HG02610 (cell line): ENCODE measurements around the gene ITPK1.
"Not testable (repeated sequence)": the region's sequence is repeated elsewhere in the genome, so short reads cannot be mapped to it uniquely, and the experiment has no call there.

Experiments used
- ATAC-seq: cut with Tn5 transposase; IDR thresholded peaks from one replicate; pipeline ENCODE4 v1.9.1; 2021; ENCODE audit warnings: mild to moderate bottlenecking, moderate library complexity; ENCODE audit not compliant: unreplicated experiment

ITPK1 gene

DNA sequence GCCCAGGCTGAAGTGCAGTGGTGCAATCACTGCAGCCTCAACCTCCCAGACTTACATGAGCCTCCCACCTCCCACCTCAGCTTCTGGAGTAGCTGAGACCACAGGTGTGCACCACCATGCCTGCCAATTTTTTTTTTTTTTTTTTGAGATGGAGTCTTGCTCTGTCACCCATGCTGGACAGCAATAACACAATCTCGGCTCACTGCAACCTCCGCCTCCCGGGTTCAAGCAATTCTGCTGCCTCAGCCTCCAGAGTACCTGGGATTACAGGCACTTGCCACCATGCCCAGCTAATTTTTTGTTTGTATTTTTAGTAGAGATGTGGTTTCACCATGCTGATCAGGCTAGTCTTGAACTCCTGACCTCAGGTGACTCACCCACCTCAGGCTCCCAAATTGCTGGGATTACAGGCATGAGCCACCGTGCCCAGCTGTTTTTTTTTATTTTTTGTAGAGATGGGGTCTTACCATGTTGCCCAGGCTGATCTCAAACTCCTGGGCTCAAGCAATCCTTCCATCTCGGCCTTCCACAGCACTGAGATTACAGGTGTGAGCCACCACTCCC lies 15.6 kb upstream of the ITPK1 start:
- not testable (repeated sequence) for ATAC-seq

DNA sequence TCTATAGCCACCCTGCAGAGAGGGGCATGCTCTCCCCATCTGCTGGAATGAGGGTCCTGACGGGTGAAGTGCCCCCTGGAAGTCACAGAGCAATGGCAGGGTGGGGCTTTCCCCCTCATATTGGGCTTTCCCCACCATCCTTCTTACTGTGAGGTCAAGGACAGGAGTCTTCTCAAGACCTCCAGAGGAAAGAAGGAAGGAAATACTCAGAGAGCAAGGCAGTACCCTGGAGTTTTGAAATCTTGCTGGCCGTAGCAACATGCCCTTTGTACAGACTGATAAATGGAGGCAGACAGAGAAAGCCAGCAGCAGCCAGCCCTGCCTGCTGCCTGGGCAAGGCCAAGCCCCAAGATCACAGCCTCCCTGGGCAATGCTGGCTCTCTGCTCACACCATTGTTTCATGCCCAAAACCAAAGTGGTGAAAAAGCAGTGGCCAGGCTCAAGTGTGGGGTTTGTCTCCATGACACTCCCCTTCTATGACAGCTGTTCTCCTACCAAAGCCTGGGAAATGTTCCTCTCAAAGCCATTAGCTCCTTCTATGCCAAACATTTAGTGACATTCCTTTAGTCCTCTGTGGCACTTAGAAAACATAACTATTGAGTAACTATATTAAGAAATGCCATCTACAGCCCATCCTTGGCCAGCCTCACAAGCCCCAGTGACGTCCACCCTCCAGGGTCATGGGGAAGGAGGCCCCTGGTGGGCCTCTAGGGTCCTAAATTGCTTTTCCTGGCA lies 13.2 kb upstream of the ITPK1 start:
- no peak for ATAC-seq

GRCh38 chr14:93126111-93126510 lies 10.4 kb upstream of the ITPK1 start:
- no peak for ATAC-seq

- no peak for ATAC-seq
Observed at GRCh38 chr14:93122826-93123225, 7.1 kb upstream of the ITPK1 start.

DNA sequence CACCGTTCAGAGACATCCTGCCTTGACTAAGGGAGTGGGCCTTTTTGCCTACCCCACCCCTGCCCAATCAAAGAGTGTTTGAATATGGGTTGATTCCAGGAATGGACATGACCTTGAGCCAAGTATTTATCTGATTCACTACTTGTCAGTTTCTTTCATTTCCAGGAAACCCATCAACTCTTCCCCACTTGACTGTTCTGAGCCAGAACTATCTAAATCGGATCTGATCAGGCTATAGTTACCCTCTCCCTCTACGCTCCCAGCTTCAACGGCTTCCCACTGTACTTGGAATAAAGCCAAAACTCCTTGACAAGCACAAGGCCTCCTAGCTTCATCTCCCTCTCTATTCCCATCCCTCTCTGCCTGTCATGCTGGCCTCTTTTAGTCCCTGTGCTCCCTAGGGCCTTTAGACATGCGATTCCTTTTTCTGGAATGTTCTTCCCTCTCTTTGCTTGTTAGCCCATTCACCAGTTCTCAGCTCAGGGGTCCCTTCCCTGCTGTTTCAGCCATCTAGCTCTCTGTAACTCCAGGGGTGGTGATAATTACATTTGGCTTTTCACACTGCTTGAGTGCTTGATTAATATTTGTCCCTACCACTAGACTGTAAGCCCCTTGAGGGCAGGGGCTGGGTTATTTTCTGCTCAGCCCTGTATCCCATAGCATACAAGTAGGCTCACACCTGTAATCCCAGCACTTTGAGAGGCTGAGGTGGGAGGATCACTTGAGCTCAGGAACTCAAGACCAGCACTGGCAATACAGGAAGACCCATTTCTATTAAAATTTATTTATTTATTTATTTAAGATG lies 5.5 kb upstream of the ITPK1 start:
- no peak for ATAC-seq

- ATAC-seq, result no peak
Observed at GRCh38 chr14:93120517-93120916, 4.8 kb upstream of the ITPK1 start.

DNA sequence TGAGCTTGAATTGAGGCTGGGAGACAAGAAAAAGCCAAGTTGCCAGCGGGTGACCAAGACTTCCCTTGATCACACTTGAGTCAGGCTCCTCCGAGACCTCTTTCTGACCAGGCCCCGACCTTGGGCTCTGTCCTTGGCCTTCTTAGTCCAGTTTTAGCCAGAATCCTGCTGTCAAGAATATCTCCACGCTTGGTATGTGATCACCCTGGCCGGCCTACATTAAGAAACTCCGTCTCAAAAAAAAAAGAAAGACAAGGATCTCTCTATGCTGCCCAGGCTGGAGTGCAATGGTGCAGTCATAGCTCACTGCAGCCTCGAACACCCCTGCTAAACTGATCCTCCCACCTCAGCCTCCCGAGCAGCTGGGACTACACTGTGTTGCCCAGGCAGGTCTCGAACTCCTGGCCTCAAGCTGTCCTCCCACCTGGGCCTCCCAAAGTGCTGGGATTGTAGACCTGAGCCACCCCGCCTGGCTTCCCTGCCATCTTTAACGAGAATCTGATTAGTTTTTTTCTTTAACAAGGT lies 1.0 kb upstream of the ITPK1 start:
- no peak for ATAC-seq

DNA sequence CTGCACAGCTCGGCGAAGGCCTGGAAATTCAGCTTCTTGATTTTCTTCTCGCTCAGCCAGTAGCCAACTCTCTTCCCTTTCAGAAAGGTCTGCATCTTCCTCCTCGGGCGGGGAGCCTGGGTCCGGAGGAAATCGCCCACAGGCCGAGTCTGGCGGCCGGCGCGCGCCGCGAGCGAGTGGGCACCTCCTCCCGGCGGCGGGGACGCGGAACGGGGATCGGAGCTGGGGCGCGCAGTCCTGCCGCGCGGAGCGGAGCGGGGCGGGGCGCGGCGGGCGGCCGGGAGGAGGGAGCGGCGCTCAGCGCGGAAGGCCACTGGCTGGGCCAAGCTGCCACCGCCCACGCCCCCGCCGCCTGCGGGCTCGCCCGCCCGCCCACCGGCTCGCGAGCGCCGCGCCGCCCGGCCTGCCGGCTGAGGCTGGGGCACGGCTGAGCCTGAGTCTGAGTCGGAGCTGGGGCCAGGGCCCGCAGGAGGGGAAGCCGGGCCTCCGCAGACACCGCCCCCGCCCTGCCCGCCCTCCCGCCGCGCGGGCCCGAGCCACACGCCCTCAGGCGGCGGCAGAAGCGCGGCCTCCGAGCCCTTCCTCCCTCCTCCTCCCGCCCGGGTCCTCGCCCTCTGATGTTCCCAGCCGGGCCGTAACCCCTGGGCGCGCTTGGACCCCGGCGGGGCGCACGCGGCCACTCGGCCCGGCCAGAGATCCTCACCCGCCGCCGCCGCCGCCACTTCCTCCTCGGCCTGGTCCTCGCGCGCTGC lies 480 bp downstream of the ITPK1 start:
- peak; percentile 85 for ATAC-seq

DNA sequence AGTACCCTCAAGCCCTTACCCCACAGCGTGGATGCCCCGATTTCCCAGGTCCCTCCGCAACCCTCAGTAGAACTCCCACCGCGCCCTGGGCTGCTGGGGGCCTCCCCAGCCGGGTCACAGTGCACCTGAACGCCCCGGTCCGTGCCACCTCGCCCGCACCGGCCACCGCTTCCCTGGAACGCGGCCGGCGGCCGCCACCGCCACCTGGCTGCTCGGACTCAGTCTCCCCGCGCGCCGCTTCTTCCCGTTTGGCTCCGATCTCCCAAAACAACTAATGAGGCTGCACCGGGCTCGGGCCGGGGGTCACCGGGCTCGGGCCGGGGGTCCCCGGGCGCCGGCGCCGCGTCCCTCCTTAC lies 1.0 kb downstream of the ITPK1 start:
- ATAC-seq, result no peak

- no peak for ATAC-seq
Observed at GRCh38 chr14:93114068-93114710, 1.5 kb downstream of the ITPK1 start.

DNA sequence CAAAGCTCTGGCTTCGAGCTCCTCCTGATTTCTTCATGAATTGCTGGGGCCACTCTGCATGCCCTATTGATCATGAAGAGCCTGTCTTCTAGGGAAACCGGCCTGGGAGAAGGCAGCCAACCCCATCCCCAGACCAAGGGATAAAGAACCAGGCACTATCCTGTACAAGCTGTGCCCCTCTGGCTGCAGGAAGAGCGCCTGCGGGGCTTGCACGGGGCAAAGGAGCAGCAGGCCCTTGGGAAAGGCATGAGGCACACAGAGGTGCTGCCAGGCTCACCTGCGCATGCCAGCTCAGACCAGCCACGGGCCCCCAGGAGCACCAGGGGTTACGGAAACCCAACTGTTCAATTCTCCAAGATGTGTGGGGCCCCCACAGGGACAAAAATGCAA lies 2.1 kb downstream of the ITPK1 start:
- ATAC-seq, result no peak

DNA sequence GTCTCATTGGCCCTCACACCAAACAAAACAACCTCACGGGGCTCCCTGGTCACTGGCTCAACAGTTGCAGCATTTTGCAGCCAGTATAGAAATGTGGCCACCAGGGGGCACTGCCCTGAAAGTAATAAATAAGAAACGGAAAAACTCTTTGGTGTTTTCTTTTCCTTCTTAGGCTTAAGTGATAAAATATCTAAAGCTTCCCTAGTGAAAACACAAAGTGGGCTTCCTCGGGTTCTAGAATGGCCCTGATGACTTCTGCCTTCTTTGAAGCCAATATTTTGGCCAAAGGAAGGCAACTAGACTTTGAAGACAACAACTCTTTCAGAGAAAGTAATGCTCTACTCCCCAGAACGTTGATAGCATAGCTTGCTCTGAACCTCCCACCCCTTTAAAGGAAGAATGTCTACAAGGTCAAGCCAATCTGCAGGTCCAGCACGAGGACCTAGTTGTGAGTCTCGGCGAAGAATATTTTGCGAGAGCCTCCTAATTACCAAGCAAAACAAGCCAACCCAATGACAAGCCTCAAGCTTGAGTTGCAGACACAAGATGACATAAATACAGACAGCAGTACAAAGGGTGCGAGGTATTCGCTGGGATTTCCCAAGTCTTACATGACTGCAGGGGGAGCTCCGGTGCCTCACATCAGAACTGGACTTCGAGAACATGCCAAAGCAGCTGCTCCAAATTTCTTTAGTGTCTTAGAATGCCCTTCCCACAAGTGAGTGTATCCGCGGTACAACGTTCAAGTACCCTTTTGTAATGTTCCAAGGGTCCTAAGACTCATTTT lies 2.6 kb downstream of the ITPK1 start:
- ATAC-seq, result no peak

GRCh38 chr14:93111541-93111940 lies 4.2 kb downstream of the ITPK1 start:
- not testable (repeated sequence) for ATAC-seq

- no peak for ATAC-seq
Observed at GRCh38 chr14:93110856-93111419, 4.8 kb downstream of the ITPK1 start.

DNA sequence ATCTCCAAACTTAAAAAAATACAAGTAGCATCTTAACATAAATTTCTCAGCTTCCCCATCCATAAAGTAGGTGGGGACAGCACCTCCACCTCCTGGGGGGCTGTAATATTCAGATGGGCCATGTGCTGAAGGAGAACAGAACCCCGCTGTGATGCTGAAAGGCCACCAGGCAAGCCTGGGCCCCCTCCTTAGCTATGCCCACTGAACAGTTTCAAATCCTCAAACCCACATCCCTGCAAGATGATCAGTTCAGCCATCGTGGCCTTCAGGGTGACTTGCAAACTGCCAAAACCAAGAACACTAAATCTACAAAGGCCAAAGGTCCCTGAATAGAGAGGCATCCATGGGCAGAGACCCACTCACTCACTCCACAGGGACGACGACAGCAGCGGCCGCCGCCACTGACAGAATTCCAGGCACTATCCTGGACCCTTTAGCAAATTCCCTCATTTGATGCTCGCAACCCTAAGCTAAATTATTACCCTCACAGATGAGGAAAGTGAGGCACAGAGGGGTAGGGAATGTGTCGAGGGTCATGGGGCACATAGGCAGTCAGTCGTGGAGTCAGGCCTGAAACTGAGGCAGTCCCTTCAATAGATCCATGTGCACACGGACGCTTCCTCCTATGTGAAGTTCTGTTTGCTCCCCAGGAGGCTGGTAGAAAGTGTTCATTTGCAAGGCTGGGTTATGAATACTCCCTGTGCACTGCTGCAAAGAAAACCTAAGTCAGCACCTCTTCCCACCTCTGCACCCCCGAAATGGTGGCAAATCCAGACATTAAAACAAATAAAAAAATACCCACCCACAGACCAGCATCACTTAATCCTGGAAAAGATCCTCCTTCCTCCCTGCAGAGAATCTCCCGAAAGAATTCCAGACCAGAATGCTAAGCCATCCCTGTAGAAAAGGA lies 5.9 kb downstream of the ITPK1 start:
- no peak for ATAC-seq

GRCh38 chr14:93108105-93108504 lies 7.6 kb downstream of the ITPK1 start:
- ATAC-seq, result no peak

- no peak for ATAC-seq
Observed at GRCh38 chr14:93107453-93107852, 8.3 kb downstream of the ITPK1 start.

DNA sequence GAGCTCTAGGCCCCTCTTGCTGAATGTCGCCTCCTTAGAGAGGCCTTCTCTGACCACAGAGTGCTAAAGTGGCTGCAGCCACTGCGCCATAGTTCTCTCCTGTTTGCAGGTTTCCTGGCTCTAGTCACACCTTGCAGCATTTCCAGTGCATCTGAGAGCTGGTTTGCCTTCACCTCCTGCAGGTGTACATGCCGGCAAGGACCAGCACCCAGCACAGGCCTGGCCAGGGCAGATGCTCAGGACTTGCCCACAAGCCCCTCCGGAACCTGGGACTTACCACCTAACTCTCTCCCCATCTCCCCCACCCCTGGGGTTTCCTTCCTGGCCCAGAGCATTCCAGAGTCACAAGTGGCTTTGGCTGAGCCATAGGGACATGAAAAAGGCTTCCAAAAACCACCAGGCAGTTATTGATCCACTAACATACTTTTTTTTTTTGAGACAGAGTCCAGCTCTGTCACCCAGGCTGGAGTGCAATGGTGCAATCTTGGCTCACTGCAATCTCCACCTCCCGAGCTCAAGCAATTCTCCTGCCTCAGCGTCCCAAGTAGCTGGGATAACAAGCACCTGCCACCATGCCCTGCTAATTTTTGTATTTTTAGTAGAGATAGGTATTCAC lies 9.1 kb downstream of the ITPK1 start:
- ATAC-seq, result no peak
